ENCODE results near the gene WIPF3. TPM values are rescaled to one million over a fixed set of nuclear protein-coding genes. Genes with fewer than 3 reads are reported as not detected.

The WIPF3 gene
- polyA plus RNA-seq, 3 donors from 2014 or later, result not detected

- Mint-ChIP-seq H3K4me3 (no peak overlapping the region), H3K36me3 (peaks cover 0 to 13% (median 7%) of the 10 kb centered on the region in 3 donors), H3K27ac (no peak overlapping the region), H3K4me1 (no peaks in the 10 kb centered on the region), H3K9me3 (peaks cover 0 to 3% (median 0%) of the 10 kb centered on the region in 6 donors), H3K27me3 (ENCODE audit: low read depth in 3 of 3) (peaks cover 1 to 11% (median 1%) of the 10 kb centered on the region in 3 donors)
- no peak for DNase-seq
Measured at GRCh38 chr7:29896685-29897411, 90.5 kb downstream of the WIPF3 start.

- Mint-ChIP-seq H3K4me1 (no peaks in the 10 kb centered on the region), H3K36me3 (peaks cover 0 to 13% (median 7%) of the 10 kb centered on the region in 3 donors), H3K9me3 (peaks cover 0 to 3% (median 0%) of the 10 kb centered on the region in 6 donors), H3K4me3 (no peak overlapping the region), H3K27me3 (ENCODE audit: low read depth in 3 of 3) (peaks cover 1 to 11% (median 1%) of the 10 kb centered on the region in 3 donors), H3K27ac (no peak overlapping the region)
- no peak for DNase-seq
Measured at GRCh38 chr7:29898301-29898700, 92.0 kb downstream of the WIPF3 start.

GRCh38 chr7:29900745-29901144, 94.4 kb downstream of the WIPF3 start:
- peaks cover 5 to 18% (median 11%) of the 10 kb centered on the region in 3 donors for H3K36me3 Mint-ChIP-seq
- H3K27me3 Mint-ChIP-seq (ENCODE audit: low read depth in 3 of 3), result peaks cover 1 to 17% (median 1%) of the 10 kb centered on the region in 3 donors
- peaks cover 3 to 9% (median 7%) of the 10 kb centered on the region in 6 donors for H3K9me3 Mint-ChIP-seq
- H3K4me1 Mint-ChIP-seq, result no peaks in the 10 kb centered on the region
- DNase-seq, result no peak
- no peak overlapping the region for H3K4me3 Mint-ChIP-seq
- peak overlapping the region in 1 of 6 donors; percentile 38 for H3K27ac Mint-ChIP-seq

- Mint-ChIP-seq H3K36me3 (peaks cover 16 to 28% (median 23%) of the 10 kb centered on the region in 3 donors), H3K4me1 (no peaks in the 10 kb centered on the region), H3K27ac (no peak overlapping the region), H3K4me3 (no peak overlapping the region), H3K9me3 (peaks cover 17 to 34% (median 23%) of the 10 kb centered on the region in 6 donors), H3K27me3 (ENCODE audit: low read depth in 3 of 3) (peaks cover 0 to 7% (median 1%) of the 10 kb centered on the region in 3 donors)
- DNase-seq, result no peak
Measured at GRCh38 chr7:29906200-29907022, 100.1 kb downstream of the WIPF3 start.

- H3K9me3 Mint-ChIP-seq, result no peaks in the 10 kb centered on the region
- H3K27me3 Mint-ChIP-seq (ENCODE audit: low read depth in 3 of 3), result peaks cover 0 to 2% (median 0%) of the 10 kb centered on the region in 3 donors
- no peak for DNase-seq
- H3K27ac Mint-ChIP-seq, result no peak overlapping the region
- H3K4me3 Mint-ChIP-seq, result no peak overlapping the region
- H3K36me3 Mint-ChIP-seq, result peaks cover 0 to under 1% (median 0%) of the 10 kb centered on the region in 3 donors
- H3K4me1 Mint-ChIP-seq, result no peaks in the 10 kb centered on the region
Measured at GRCh38 chr7:29914180-29914579, 107.9 kb downstream of the WIPF3 start.

GRCh38 chr7:29915481-29916215, 109.3 kb downstream of the WIPF3 start:
- H3K27me3 Mint-ChIP-seq (ENCODE audit: low read depth in 3 of 3), result peaks cover 0 to 2% (median 0%) of the 10 kb centered on the region in 3 donors
- no peak for DNase-seq
- H3K4me1 Mint-ChIP-seq, result no peaks in the 10 kb centered on the region
- no peaks in the 10 kb centered on the region for H3K9me3 Mint-ChIP-seq
- peaks cover 0 to 5% (median 0%) of the 10 kb centered on the region in 3 donors for H3K36me3 Mint-ChIP-seq
- no peak overlapping the region for H3K27ac Mint-ChIP-seq
- no peak overlapping the region for H3K4me3 Mint-ChIP-seq

GRCh38 chr7:29917641-29918040, 111.3 kb downstream of the WIPF3 start:
- Mint-ChIP-seq H3K36me3 (peaks cover 0 to 14% (median 0%) of the 10 kb centered on the region in 3 donors), H3K4me3 (no peak overlapping the region), H3K4me1 (no peaks in the 10 kb centered on the region), H3K27ac (no peak overlapping the region), H3K9me3 (no peaks in the 10 kb centered on the region), H3K27me3 (ENCODE audit: low read depth in 3 of 3) (peaks cover 0 to 4% (median 3%) of the 10 kb centered on the region in 3 donors)
- no peak for DNase-seq

- H3K9me3 Mint-ChIP-seq, result no peaks in the 10 kb centered on the region
- H3K4me1 Mint-ChIP-seq, result no peaks in the 10 kb centered on the region
- DNase-seq, result no peak
- H3K4me3 Mint-ChIP-seq, result no peak overlapping the region
- peaks cover 0 to 4% (median 3%) of the 10 kb centered on the region in 3 donors for H3K27me3 Mint-ChIP-seq (ENCODE audit: low read depth in 3 of 3)
- H3K36me3 Mint-ChIP-seq, result peaks cover 0 to 23% (median 4%) of the 10 kb centered on the region in 3 donors
- no peak overlapping the region for H3K27ac Mint-ChIP-seq
Measured at GRCh38 chr7:29918850-29919249, 112.5 kb downstream of the WIPF3 start.

- Mint-ChIP-seq H3K4me1 (no peaks in the 10 kb centered on the region), H3K9me3 (no peaks in the 10 kb centered on the region), H3K36me3 (peaks cover 0 to 27% (median 7%) of the 10 kb centered on the region in 3 donors), H3K4me3 (no peak overlapping the region), H3K27me3 (ENCODE audit: low read depth in 3 of 3) (peaks cover under 1 to 4% (median 3%) of the 10 kb centered on the region in 3 donors), H3K27ac (no peak overlapping the region)
- DNase-seq, result no peak
Measured at GRCh38 chr7:29919790-29920189, 113.5 kb downstream of the WIPF3 start.

GRCh38 chr7:29920491-29920890, 114.2 kb downstream of the WIPF3 start:
- H3K27ac Mint-ChIP-seq, result no peak overlapping the region
- peaks cover 2 to 4% (median 3%) of the 10 kb centered on the region in 3 donors for H3K27me3 Mint-ChIP-seq (ENCODE audit: low read depth in 3 of 3)
- peaks cover 0 to 29% (median 9%) of the 10 kb centered on the region in 3 donors for H3K36me3 Mint-ChIP-seq
- no peaks in the 10 kb centered on the region for H3K9me3 Mint-ChIP-seq
- H3K4me3 Mint-ChIP-seq, result no peak overlapping the region
- H3K4me1 Mint-ChIP-seq, result no peaks in the 10 kb centered on the region
- no peak for DNase-seq

GRCh38 chr7:29921404-29922010, 115.2 kb downstream of the WIPF3 start:
- Mint-ChIP-seq H3K27me3 (ENCODE audit: low read depth in 3 of 3) (peaks cover 2 to 4% (median 3%) of the 10 kb centered on the region in 3 donors), H3K4me3 (no peak overlapping the region), H3K27ac (no peak overlapping the region), H3K9me3 (no peaks in the 10 kb centered on the region), H3K36me3 (peaks cover 0 to 29% (median 9%) of the 10 kb centered on the region in 3 donors), H3K4me1 (no peaks in the 10 kb centered on the region)
- peak; percentile 35 to 44 (median 38) for DNase-seq

- Mint-ChIP-seq H3K4me3 (no peak overlapping the region), H3K9me3 (no peaks in the 10 kb centered on the region), H3K27ac (no peak overlapping the region), H3K27me3 (ENCODE audit: low read depth in 3 of 3) (peaks cover 2 to 4% (median 3%) of the 10 kb centered on the region in 3 donors), H3K4me1 (no peaks in the 10 kb centered on the region), H3K36me3 (peaks cover 0 to 29% (median 9%) of the 10 kb centered on the region in 3 donors)
- no peak for DNase-seq
Measured at GRCh38 chr7:29922921-29923700, 116.8 kb downstream of the WIPF3 start.

Data from immature natural killer cell (primary cell).